ENCODE data around the gene VCL.
"Not testable (repeated sequence)": the region's sequence is repeated elsewhere in the genome, so short reads cannot be mapped to it uniquely, and the experiment has no call there.

The VCL gene

DNA sequence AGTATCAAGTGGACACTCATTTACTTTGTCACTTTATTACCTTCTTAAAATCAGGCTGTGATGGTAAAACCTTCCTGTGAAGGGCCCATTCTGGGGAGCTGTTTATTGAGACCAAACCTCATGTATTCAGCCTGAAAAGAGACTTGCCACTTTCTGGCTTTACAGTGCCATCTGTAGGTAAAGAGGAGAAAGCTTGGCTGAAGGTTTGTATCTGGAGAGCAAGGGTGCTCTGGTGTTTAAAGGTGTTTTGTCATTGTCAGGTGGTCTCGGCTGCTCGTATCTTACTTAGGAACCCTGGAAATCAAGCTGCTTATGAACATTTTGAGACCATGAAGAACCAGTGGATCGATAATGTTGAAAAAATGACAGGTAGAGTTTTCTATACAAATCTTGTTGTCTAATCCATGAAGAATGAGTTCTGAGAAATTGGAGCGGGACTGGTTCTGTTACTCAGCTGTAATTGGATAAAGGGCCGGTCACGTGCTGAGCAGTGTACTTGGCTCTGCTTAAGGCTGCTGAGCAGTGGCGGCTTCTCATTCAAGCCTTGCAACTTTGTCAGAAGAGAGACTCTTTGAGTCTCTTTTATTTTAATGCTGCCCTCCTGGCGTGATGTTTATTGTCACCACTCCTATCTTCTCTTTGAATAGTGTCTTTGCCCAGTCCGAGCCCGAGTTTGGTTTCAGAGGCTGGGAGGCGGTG is 105.8 kb downstream of the VCL start:
- DNase-seq = peak in 11 of 58 donors; percentile 3 to 30 (median 18)

- DNase-seq = peak in 2 of 58 donors; percentile 18 to 42
Measured at GRCh38 chr10:74104480-74104879, 106.6 kb downstream of the VCL start.

DNA sequence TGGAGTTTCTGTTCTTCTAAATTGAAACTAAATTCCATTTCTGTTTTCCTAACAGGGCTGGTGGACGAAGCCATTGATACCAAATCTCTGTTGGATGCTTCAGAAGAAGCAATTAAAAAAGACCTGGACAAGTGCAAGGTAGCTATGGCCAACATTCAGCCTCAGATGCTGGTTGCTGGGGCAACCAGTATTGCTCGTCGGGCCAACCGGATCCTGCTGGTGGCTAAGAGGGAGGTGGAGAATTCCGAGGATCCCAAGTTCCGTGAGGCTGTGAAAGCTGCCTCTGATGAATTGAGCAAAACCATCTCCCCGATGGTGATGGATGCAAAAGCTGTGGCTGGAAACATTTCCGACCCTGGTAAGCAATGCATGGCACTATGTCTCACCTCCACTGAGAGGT is 107.1 kb downstream of the VCL start:
- DNase-seq = peak in 16 of 58 donors; percentile 2 to 48 (median 17)

DNA sequence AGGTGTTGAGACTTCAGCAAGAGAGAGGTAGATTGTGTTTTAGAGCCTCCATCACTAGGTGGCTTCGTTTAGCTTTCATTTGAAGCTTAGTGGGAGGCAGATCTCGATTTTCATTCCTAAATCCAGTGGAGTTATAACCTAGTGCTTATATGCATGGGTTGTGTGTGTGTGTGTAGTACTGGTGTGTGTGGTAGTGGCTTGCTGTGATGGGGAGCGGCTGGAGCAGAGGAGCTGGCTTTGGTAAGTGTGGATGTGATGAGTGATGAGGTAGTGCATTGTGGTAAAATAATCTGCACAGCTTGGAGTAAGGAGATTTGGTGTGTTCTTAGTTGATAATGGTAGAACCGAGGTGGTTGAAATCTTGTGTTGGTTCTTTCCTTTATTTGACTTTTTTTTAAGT is 109.5 kb downstream of the VCL start:
- DNase-seq = no peak

GRCh38 chr10:74109452-74109851 is 111.5 kb downstream of the VCL start:
- no peak for DNase-seq

- no peak for DNase-seq
Measured at GRCh38 chr10:74110120-74110519, 112.2 kb downstream of the VCL start.

- DNase-seq = no peak
Measured at GRCh38 chr10:74111799-74112198, 113.9 kb downstream of the VCL start.

GRCh38 chr10:74113546-74113945 is 115.6 kb downstream of the VCL start:
- DNase-seq = no peak

- peak in 31 of 58 donors; percentile 4 to 65 (median 28) for DNase-seq
Measured at GRCh38 chr10:74114041-74114448, 116.1 kb downstream of the VCL start.

GRCh38 chr10:74117738-74118137 is 119.8 kb downstream of the VCL start:
- DNase-seq = no peak

- no peak for DNase-seq
Measured at GRCh38 chr10:74118804-74119203, 120.9 kb downstream of the VCL start.

- DNase-seq = peak in 1 of 58 donors; percentile 8
Measured at GRCh38 chr10:74120911-74121310, 123.0 kb downstream of the VCL start.

DNA sequence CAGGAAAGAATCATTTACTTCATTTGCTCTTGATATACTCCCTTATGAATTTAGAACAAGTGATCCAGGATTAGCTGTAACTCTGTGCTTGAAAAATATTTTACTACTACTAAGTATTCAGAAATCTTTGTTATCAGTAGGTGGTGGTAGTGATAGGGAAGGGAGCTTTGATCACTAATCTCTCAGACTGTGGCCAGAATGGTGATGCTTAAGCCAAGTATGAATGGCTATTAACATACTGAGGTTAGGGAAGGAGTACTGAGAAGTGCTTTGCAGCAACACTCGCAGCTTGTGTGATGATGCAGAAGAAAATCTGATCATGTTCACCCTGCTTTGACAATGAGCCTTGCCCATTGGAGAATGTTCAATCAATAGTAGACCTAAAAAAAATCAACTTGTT is 123.5 kb downstream of the VCL start:
- DNase-seq = no peak

- no peak for DNase-seq
Measured at GRCh38 chr10:74122060-74122459, 124.1 kb downstream of the VCL start.

GRCh38 chr10:74123081-74123480 is 125.2 kb downstream of the VCL start:
- no peak for DNase-seq

DNA sequence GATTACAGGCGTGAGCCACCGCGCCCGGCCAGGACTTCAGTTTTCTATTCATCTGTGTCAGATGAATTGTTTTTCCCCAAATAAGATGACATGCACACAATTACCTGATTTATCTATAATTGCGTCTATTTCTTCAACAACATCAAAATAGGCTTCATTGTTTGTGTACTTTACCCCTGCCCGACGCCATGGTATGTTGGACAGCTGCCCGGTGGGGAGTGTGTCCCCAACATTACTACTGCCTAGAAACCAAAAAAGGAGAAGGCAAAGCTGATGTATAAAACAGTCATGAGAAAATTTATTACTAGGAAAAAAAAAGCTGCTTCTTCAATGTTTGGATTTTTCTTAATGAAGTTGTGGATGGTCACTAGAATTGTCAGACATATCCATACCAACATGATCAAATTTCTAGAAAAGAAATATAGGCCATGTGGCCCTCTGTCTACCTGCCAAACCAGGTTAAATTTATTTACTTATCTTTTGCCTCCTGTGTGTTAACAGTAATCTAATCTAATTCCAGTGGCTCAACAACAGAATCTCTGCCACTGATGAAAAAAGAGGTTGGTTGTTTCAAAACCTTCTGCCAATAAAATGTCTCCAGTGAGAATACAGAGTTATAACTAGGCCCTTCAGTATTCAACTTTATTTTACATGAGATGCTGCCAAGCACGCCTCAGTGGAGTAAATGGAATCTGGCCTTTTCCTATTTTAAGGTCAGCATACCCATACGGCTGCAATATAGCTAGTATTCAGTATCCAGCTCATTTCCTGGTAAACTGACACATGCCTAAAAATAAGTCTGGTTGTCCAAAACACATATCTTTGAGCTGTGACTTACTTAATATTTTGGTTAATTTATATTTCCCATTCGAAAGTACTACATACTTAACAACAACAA is 136.3 kb downstream of the VCL start:
- DNase-seq = no peak

DNA sequence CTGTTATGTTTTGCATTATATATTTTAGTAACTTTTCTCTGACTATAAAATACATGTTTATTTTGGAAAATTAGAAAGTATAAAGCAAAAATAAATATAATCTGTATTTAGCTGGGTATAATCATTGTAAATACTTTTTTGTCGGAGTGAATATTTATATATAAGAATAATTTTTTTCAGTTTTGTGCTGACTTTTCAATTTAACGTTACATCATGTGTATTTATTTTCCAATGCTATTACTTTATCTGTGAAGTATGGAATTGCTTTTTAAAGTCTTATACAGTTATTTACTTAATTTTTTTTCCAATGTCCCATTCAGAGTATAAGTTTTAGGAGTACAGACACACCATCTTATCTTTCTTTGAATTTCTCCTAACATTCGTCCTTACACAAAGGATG is 137.5 kb downstream of the VCL start:
- no peak for DNase-seq

GRCh38 chr10:74137992-74138391 is 140.1 kb downstream of the VCL start:
- DNase-seq = no peak

GRCh38 chr10:74138596-74138995 is 140.7 kb downstream of the VCL start:
- not testable (repeated sequence) for DNase-seq

DNA sequence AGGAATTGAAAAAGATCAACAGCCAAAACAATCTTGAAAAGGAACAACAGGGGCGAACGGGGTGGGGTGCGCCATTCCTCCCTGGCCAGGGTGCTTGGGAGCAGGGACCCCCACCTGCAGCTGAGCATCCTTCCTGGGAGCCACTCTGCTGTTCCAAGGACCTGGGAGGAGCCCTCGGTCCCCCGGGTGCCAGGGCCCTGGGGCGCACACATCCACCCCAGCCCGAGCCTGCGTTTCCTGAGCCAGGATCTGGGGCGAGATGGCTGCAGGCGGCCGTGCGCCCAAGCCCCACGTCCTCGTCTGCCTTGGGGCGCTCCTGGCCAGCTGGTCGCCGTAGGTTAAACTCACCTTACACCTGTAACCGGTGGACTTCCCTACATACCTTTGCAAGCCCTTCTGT is 142.1 kb downstream of the VCL start:
- no peak for DNase-seq

- no peak for DNase-seq
Measured at GRCh38 chr10:74140553-74140952, 142.6 kb downstream of the VCL start.

- no peak for DNase-seq
Measured at GRCh38 chr10:74145133-74145532, 147.2 kb downstream of the VCL start.

DNA sequence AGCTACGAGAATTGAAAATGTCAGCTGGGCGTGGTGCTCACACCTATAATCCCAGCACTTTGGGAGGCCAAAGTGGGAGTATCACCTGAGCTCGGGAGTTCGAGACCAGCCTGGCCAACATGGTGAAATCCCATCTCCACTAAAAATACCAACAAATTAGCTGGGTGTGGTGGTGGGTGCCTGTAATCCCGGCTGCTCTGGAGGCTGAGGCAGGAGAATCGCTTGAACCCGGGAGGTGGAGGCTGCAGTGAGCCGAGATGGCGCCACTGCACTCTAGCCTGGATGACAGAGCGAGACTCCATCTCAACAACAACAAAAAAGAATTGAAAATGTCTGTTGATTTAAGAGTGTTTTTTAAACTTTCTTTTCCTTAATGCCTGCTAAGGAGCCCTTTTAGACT is 149.1 kb downstream of the VCL start:
- not testable (repeated sequence) for DNase-seq

All from anterior cingulate cortex (tissue), 58 donors.